Subcutaneous adipose tissue (tissue), 4 donors: ENCODE data around the gene ECSIT. TPM values are rescaled to one million over a fixed set of nuclear protein-coding genes. Genes with fewer than 3 reads are reported as not detected.

ENCODE experiments used
- total RNA-seq, 4 donors: library from RNA; depleted of rRNA; stranded (reverse); fragments of >200 nt; gene quantifications; one replicate each; pipeline ENCODE4 v1.1.0, GENCODE V29; 2016
- TF ChIP-seq, protein P1 (sequence below): fragments of 450-650 bp; IDR thresholded peaks from one replicate; pipeline ENCODE4 v1.5.1; 2016; ENCODE audit warnings: low read depth, mild to moderate bottlenecking, control low read depth, antibody characterized with exemption, moderate library complexity

Gene ECSIT
- total RNA-seq, 4 donors from 2014 or later: 25.3 to 47.6 (median 35.7) TPM

DNA sequence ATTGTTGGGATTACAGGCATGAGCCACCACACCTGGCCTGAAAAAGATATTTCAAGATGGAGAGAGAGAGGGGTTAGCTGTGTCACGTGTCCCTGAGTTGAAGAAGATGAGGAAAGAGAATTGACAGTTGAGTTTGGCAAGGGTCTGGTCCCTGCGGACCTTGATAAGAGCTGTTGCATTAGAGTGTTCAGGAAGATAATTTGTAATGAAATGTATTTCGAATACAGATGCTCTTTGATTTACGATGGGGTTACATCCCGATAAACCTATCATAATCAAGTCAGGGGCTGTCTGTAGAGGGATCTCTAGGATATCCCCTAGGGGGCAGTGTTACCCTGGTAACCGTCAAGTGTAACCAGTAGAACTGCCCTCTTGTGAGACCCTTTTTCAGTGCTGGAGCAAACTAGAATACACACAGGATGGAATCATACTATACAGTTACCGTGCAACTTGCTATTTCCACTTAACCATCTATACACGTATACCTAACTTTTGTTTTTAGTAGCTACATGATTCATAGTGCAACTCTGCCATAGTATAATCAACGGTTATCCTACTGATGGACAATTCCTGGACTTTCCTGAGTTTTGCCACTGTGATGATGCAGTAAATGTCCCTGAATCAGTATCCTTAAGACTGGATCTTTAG, 31.6 kb upstream of the ECSIT start:
- TF ChIP-seq, protein P1, sequence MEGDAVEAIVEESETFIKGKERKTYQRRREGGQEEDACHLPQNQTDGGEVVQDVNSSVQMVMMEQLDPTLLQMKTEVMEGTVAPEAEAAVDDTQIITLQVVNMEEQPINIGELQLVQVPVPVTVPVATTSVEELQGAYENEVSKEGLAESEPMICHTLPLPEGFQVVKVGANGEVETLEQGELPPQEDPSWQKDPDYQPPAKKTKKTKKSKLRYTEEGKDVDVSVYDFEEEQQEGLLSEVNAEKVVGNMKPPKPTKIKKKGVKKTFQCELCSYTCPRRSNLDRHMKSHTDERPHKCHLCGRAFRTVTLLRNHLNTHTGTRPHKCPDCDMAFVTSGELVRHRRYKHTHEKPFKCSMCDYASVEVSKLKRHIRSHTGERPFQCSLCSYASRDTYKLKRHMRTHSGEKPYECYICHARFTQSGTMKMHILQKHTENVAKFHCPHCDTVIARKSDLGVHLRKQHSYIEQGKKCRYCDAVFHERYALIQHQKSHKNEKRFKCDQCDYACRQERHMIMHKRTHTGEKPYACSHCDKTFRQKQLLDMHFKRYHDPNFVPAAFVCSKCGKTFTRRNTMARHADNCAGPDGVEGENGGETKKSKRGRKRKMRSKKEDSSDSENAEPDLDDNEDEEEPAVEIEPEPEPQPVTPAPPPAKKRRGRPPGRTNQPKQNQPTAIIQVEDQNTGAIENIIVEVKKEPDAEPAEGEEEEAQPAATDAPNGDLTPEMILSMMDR: no peak

DNA sequence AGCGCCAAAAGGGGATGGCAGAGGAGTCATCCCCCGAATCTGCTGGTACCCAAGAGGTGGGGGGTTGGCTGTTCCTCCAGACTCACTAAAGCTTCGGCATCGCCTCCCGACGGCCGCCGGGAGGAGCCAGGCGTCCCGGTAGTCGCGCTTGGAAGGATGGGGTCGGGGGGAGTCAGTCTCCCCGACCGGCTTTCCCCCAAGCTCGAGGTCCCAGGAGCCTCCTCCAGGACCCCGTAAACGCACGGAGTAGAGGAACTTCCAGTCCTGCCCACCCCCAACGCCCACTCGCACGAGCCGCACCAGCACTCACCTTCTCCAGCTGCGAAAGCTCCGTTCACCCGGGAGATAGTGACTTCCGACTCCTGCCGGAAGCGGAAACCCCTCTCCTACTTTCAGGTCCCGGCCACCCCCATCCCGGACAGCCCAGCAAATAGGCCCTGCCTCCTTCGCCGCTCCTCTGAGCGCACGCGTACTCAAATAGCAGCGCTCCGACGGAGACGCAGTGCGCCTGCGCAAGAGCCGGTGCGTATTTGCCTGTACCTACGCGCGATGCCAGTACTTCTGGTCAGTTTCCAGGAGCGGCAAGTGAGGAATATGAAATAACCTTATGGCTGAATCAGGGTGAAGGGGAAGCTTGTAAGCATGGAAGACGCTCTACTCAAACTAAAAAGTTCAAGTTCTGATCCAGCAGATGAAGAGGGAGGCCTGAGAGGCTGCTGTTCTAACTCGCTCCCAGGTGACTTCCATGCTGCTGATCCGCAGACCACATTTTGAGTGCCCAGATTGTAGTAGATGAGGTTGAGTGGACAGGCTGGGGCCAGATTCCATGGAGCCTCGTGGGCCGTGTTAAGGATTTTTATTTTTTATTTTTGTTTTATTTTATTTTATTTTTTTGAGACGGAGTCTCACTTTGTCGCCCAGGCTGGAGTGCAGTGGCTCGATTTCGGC, 30.2 kb upstream of the ECSIT start, which contains the start of gene ELOF1:
Gene ELOF1, minus strand, starts transcription at position 350 of the 948 bp plus-strand sequence. CDS start 4,883 bp downstream, outside the sequence.
- TF ChIP-seq, protein P1: no peak

DNA sequence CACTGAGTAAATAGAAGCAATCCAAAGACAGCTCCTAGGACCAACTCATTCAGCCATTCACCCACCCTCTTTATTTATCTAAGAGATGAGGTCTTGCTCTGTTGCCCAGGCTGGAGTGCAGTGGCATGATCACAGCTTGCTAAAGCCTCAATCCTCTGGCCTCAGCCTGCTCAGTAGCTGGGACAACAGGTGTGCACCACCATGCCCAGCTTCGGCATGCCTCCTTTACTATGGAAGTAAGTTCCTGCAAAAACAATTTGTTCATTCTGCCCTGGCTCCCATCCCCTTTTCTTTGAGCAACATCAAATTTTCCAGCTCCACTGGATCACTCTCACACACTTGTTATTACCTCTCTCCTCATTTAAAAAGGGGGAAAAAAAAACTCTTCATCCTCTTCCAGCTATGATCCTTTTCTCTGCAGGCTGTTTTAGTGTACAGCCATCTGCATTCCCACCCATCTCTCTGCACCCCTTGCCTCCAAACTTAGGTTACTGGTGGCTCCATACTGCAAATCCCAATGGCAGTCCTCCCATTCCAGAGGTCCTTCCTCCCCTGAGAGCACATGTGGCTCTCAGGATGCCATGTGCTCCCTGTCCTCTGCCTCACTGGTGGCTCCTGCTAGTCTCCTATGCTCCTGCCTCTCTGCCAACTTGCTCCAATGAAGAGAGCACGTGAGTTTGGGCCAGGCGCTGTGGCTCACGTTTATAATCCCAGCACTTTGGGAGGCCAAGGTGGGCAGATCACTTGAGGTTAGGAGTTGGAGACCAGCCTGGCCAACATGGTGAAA, 27.9 kb upstream of the ECSIT start:
- TF ChIP-seq, protein P1: no peak

DNA sequence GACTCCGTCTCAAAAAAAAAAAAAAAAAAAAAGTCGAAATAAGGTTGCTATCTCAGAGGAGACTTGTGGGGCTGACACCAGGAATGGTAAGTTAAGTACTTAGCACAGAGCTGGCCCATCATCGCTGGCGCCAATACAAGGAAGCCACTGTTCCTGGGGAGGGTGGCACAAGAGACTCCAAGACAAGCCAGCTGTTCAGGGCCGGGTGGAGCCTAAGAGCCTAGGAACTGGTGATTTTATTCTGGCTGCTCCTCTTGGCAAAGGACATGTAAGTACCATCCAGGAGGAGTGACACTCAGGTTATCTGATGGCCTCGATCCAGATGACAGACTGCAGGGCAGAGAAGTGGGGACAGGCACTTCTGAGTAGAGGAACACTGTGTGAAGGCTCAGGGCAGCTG, 26.3 kb upstream of the ECSIT start:
- TF ChIP-seq, protein P1: no peak

- TF ChIP-seq, protein P1: no peak
These were observed 25.2 kb upstream of the ECSIT start for GRCh38 chr19:11554160-11554559.

GRCh38 chr19:11552666-11553372, 23.9 kb upstream of the ECSIT start:
- TF ChIP-seq, protein P1: no peak
